ENCODE results near the gene CPT1B. TPM values are rescaled to one million over a fixed set of nuclear protein-coding genes. Genes with fewer than 3 reads are reported as not detected.

Gene CPT1B
- total and polyA plus RNA-seq, 2 experiments from 2014 or later: 5.6 to 14.4 TPM

GRCh38 chr22:50553310-50553709, 24.9 kb downstream of the CPT1B start (continued):
- TF ChIP-seq, protein P1, sequence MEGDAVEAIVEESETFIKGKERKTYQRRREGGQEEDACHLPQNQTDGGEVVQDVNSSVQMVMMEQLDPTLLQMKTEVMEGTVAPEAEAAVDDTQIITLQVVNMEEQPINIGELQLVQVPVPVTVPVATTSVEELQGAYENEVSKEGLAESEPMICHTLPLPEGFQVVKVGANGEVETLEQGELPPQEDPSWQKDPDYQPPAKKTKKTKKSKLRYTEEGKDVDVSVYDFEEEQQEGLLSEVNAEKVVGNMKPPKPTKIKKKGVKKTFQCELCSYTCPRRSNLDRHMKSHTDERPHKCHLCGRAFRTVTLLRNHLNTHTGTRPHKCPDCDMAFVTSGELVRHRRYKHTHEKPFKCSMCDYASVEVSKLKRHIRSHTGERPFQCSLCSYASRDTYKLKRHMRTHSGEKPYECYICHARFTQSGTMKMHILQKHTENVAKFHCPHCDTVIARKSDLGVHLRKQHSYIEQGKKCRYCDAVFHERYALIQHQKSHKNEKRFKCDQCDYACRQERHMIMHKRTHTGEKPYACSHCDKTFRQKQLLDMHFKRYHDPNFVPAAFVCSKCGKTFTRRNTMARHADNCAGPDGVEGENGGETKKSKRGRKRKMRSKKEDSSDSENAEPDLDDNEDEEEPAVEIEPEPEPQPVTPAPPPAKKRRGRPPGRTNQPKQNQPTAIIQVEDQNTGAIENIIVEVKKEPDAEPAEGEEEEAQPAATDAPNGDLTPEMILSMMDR (conservative IDR thresholded peaks at IDR 0.05; ENCODE audit: low read depth in 2 of 2): no peak
- TF ChIP-seq, protein P2, sequence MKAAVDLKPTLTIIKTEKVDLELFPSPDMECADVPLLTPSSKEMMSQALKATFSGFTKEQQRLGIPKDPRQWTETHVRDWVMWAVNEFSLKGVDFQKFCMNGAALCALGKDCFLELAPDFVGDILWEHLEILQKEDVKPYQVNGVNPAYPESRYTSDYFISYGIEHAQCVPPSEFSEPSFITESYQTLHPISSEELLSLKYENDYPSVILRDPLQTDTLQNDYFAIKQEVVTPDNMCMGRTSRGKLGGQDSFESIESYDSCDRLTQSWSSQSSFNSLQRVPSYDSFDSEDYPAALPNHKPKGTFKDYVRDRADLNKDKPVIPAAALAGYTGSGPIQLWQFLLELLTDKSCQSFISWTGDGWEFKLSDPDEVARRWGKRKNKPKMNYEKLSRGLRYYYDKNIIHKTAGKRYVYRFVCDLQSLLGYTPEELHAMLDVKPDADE (IDR thresholded peaks at IDR 0.05): no peak
- TF ChIP-seq REST (IDR thresholded peaks at IDR 0.05; ENCODE audit: unreplicated experiment) (no peak), ZNF331 (CRISPR knock-in tag; IDR thresholded peaks at IDR 0.05; ENCODE audit: low read depth) (no peak), CREB1 (CRISPR knock-in tag; IDR thresholded peaks at IDR 0.05; ENCODE audit: low read depth) (no peak)

- Histone ChIP-seq H3K9me2 (ENCODE audit: insufficient read depth) (no peaks in the 10 kb centered on the region), H3K4me2 (no peak overlapping the region), H2AFZ (no peak overlapping the region), H3K27ac (ENCODE audit: low read depth) (no peak overlapping the region), H3K27me3 (ENCODE audit: insufficient read depth) (peaks cover 18% of the 10 kb centered on the region; the same call in 1 of the 2 replicates), H3F3A (replicated peaks; ENCODE audit: low read depth) (no peaks in the 10 kb centered on the region; the same call in 1 of the 2 replicates), H3K36me3 (ENCODE audit: insufficient read depth) (no peaks in the 10 kb centered on the region), H4K20me1 (replicated peaks; ENCODE audit: insufficient read depth) (no peaks in the 10 kb centered on the region), H3K79me2 (replicated peaks; ENCODE audit: insufficient read depth) (no peaks in the 10 kb centered on the region), H3K4me1 (ENCODE audit: insufficient read depth) (no peaks in the 10 kb centered on the region), H3K4me3 (no peak overlapping the region)
- H3K9me3 Mint-ChIP-seq: no peaks in the 10 kb centered on the region
- H3K27me3 Mint-ChIP-seq (ENCODE audit: insufficient read depth, low read depth, poor library complexity): peaks cover 21% of the 10 kb centered on the region
- no peak overlapping the region for H3K4me3 Mint-ChIP-seq
- peaks cover 9% of the 10 kb centered on the region; the same call in 2 of the 3 replicates for H3K4me1 Mint-ChIP-seq
- no peaks in the 10 kb centered on the region for H3K36me3 Mint-ChIP-seq (ENCODE audit: low read depth)
- H3K27ac Mint-ChIP-seq: no peak overlapping the region
- TF ChIP-seq EZH2 (IDR thresholded peaks at IDR 0.05; ENCODE audit: low read depth, unreplicated experiment) (no peak), STAT1 (IDR thresholded peaks at IDR 0.05; ENCODE audit: unreplicated experiment) (no peak)
- TF ChIP-seq, protein P1 (conservative IDR thresholded peaks at IDR 0.05; ENCODE audit: low read depth in 2 of 2): no peak
- DNase-seq (ENCODE audit: low spot score): no peak
- ATAC-seq: no peak
Observed at GRCh38 chr22:50551160-50551752, 27.0 kb downstream of the CPT1B start.

Data from GM23338 (cell line).